HCT116 (cell line): Measurements from ENCODE around the gene POMT1. TPM values are rescaled to one million over a fixed set of nuclear protein-coding genes. Genes with fewer than 3 reads are reported as not detected.

ENCODE experiments used
- ATAC-seq: fragments of 200-7000 bp; cut with Tn5 transposase; 2 replicates; pipeline ENCODE4 v1.9.1; 2020; ENCODE audit warnings: mild to moderate bottlenecking, moderate library complexity
- BruUV-seq: library from RNA; stranded (reverse); fragments of 400-500 nt; replicated peaks from 2 replicates; lab custom pipeline; 2021; lab: Mats Ljungman, UMichigan
- CTCF ChIA-PET: fragments of 300-600 bp; sonication (Branson Sonifier 250); formaldehyde crosslinking; loops from one replicate; lab custom pipeline; 2021; ENCODE audit warnings: antibody characterized with exemption; lab: Charles Lee
- POLR2A ChIA-PET: fragments of 300-600, 350-600 bp; sonication (Branson Sonifier 250); formaldehyde crosslinking; loops from one replicate; lab custom pipeline; 2021; ENCODE audit warnings: antibody characterized with exemption; lab: Charles Lee
- RAD21 ChIA-PET, 2 experiments: fragments of 300-600 bp; sonication (Branson Sonifier 250); formaldehyde crosslinking; loops; one replicate each; lab custom pipeline; 2023; ENCODE audit warnings: low total read pairs in 2 of 2; ENCODE audit not compliant: uncharacterized antibody in 2 of 2, unreplicated experiment in 2 of 2, low non-redundant PET in 1 of 2; lab: Charles Lee
- DNase-seq: peaks from one replicate; pipeline ENCODE4 v3.0.0-alpha.2; 2010; ENCODE audit warnings: low read depth, low spot score
- H2AFZ ChIP-seq: fragments of 200-600 bp; shearing (Covaris generic), sonication (generic); 2 replicates; pipeline ENCODE4 v1.6.1; 2017; ENCODE audit warnings: low read depth, mixed run types, mixed read lengths, antibody characterized with exemption, low read length; ENCODE audit not compliant: poor library complexity, severe bottlenecking
- H3K27ac ChIP-seq: 2 replicates; pipeline ENCODE4 v1.5.1; 2012; ENCODE audit warnings: low read depth, low read length
- H3K27me3 ChIP-seq: fragments of 200-600 bp; sonication (generic); 2 replicates; pipeline ENCODE4 v1.6.1; 2016; ENCODE audit warnings: mixed run types, low read length, mixed read lengths; ENCODE audit not compliant: insufficient read depth
- H3K36me3 ChIP-seq, 2 experiments: fragments of 200-500 bp in 1 of 2; fragments of 200-600 bp in 1 of 2; sonication (Bioruptor generic) in 1 of 2; sonication (generic) in 1 of 2; 2 replicates each; pipeline versions ENCODE4 v1.5.1 to v1.6.1; 2014 to 2016; ENCODE audit warnings: low read length in 2 of 2, inconsistent platforms in 1 of 2, mixed read lengths in 1 of 2, mixed run types in 1 of 2; ENCODE audit not compliant: insufficient read depth in 2 of 2, control insufficient read depth in 1 of 2
- H3K4me1 ChIP-seq, 2 experiments: fragments of 200-600 bp in 1 of 2; sonication (generic) in 1 of 2; 2 replicates each; pipeline versions ENCODE4 v1.5.1 to v1.6.1; 2012 to 2017; ENCODE audit warnings: low read length in 2 of 2, inconsistent platforms in 1 of 2, mild to moderate bottlenecking in 1 of 2, mixed read lengths in 1 of 2, mixed run types in 1 of 2, moderate library complexity in 1 of 2; ENCODE audit not compliant: insufficient read depth in 2 of 2, control insufficient read depth in 1 of 2
- H3K4me2 ChIP-seq: fragments of 200-600 bp; sonication (generic); 2 replicates; pipeline ENCODE4 v1.6.1; 2017; ENCODE audit warnings: mixed run types, low read length, mixed read lengths
- H3K4me3 ChIP-seq, 2 experiments: fragments of 200-600 bp in 1 of 2; sonication (generic) in 1 of 2; replicated peaks in 1 of 2; 2 replicates each; pipeline ENCODE4 v1.5.1; 2011 to 2016; ENCODE audit warnings: low read length in 2 of 2, control low read depth in 1 of 2, low read depth in 1 of 2, mild to moderate bottlenecking in 1 of 2, mixed read lengths in 1 of 2, mixed run types in 1 of 2
- H3K79me2 ChIP-seq: fragments of 200-600 bp; sonication (generic); 2 replicates; pipeline ENCODE4 v1.6.1; 2017; ENCODE audit warnings: mild to moderate bottlenecking, mixed run types, low read length, moderate library complexity, mixed read lengths; ENCODE audit not compliant: insufficient read depth
- H3K9ac ChIP-seq: fragments of 200-600 bp; sonication (generic); 2 replicates; pipeline ENCODE4 v1.6.1; 2016; ENCODE audit warnings: low read length, mixed read lengths
- H3K9me2 ChIP-seq: fragments of 200-600 bp; sonication (generic), shearing (Covaris generic); 2 replicates; pipeline ENCODE4 v1.6.1; 2017; ENCODE audit warnings: mixed run types, mild to moderate bottlenecking, moderate library complexity; ENCODE audit not compliant: insufficient read depth
- H3K9me3 ChIP-seq, 2 experiments: fragments of 200-500 bp in 1 of 2; fragments of 200-600 bp in 1 of 2; sonication (Bioruptor generic) in 1 of 2; sonication (generic) in 1 of 2; 2 replicates each; pipeline ENCODE4 v1.6.1; 2014 to 2017; ENCODE audit warnings: low read length in 2 of 2, mixed read lengths in 2 of 2, inconsistent platforms in 1 of 2, low read depth in 1 of 2, mild to moderate bottlenecking in 1 of 2, mixed run types in 1 of 2, moderate library complexity in 1 of 2; ENCODE audit not compliant: control insufficient read depth in 1 of 2, insufficient read depth in 1 of 2
- H4K20me1 ChIP-seq: fragments of 200-600 bp; sonication (generic), shearing (Covaris generic); 2 replicates; pipeline ENCODE4 v1.6.1; 2017; ENCODE audit warnings: mixed run types, mild to moderate bottlenecking, moderate library complexity; ENCODE audit not compliant: insufficient read depth
- ELF1 ChIP-seq: IDR thresholded peaks from 2 replicates; pipeline ENCODE4 v1.6.1; 2012; ENCODE audit warnings: low read depth, borderline replicate concordance
- POLR2A ChIP-seq: IDR thresholded peaks from 2 replicates; pipeline ENCODE4 v1.7.0; 2011; ENCODE audit warnings: borderline replicate concordance; ENCODE audit not compliant: insufficient read depth, insufficient read length; ENCODE audit errors: extremely low read depth
- POLR2AphosphoS5 ChIP-seq: IDR thresholded peaks from 2 replicates; pipeline ENCODE4 v1.6.1; 2011; ENCODE audit warnings: mild to moderate bottlenecking, low read depth, low read length, moderate library complexity
- SRF ChIP-seq: IDR thresholded peaks from 2 replicates; pipeline ENCODE4 v1.6.1; 2012; ENCODE audit warnings: low read depth
- YY1 ChIP-seq: IDR thresholded peaks from 2 replicates; pipeline ENCODE4 v1.6.1; 2011; ENCODE audit warnings: low read length, low read depth, moderate library complexity, mild to moderate bottlenecking; ENCODE audit not compliant: insufficient replicate concordance; ENCODE audit errors: extremely low read depth
- intact Hi-C: fragments of 100-400 bp; cut with micrococcal nuclease; formaldehyde crosslinking; loops from 2 replicates; pipeline ENCODE4 v1.10.0; 2022
- total RNA-seq: library from RNA; stranded (reverse); gene quantifications from one replicate; pipeline ENCODE4 v1.2.1, GENCODE V29; 2021; ENCODE audit not compliant: unreplicated experiment
- TF ChIP-seq, protein P1 (sequence below): IDR thresholded peaks from 2 replicates; pipeline ENCODE4 v1.6.1; 2011; ENCODE audit warnings: mild to moderate bottlenecking, low read length, moderate library complexity; ENCODE audit not compliant: insufficient replicate concordance; ENCODE audit errors: extremely low read depth
- TF ChIP-seq, protein P2 (sequence below), 3 experiments: fragments of 200-600 bp in 1 of 3; sonication (generic) in 1 of 3; IDR thresholded peaks in 2 of 3; conservative IDR thresholded peaks in 1 of 3; 2 replicates each; pipeline ENCODE4 v1.5.1; 2012 to 2017; ENCODE audit warnings: low read depth in 2 of 3, low read length in 2 of 3, antibody characterized with exemption in 1 of 3, borderline replicate concordance in 1 of 3, control low read depth in 1 of 3, mild to moderate bottlenecking in 1 of 3, mixed read lengths in 1 of 3, mixed run types in 1 of 3, moderate library complexity in 1 of 3; ENCODE audit not compliant: insufficient read depth in 1 of 3
- TF ChIP-seq, protein P3 (sequence below): IDR thresholded peaks from 2 replicates; pipeline ENCODE4 v1.6.1; 2012; ENCODE audit warnings: low read depth

The POMT1 gene
- total RNA-seq, 1 experiment from 2014 or later, result 21.4 TPM

DNA sequence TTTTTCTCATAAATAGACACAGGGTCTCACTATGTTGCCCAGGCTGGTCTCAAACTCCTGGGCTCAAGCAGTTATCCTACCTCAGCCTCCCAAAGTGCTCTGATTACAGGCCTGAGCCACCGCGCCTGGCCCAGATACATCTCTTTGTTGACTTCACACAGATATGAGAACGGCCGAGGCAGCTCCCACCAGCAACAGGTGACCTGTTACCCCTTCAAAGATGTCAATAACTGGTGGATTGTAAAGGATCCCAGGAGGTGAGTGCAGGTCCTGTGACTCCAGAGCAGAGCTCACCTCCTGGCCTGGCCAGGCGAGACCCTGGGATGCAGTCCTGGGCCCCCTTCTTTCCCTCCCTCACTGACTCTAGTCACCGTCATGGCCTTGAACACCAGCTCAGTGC lies 9.2 kb downstream of the POMT1 start:
- ATAC-seq, result no peak
- CTCF ChIA-PET, result no interaction called here
- H3K36me3 ChIP-seq, result peaks cover 18 to 26% of the 10 kb centered on the region in 2 experiments

More for the DNA sequence above, 9.2 kb downstream of the POMT1 start:
- POLR2A ChIA-PET, result no interaction called here
- Histone ChIP-seq H3K9ac (no peak overlapping the region), H3K9me2 (no peaks in the 10 kb centered on the region), H4K20me1 (no peaks in the 10 kb centered on the region), H3K27me3 (no peaks in the 10 kb centered on the region), H3K9me3 (no peaks in the 10 kb centered on the region), H2AFZ (no peak overlapping the region)
- intact Hi-C loops, result no loop called here
- no TSS peak for BruUV-seq
- DNase-seq, result no peak
- TF ChIP-seq YY1 (no peak), SRF (no peak), ELF1 (no peak), POLR2AphosphoS5 (no peak), POLR2A (no peak)
- TF ChIP-seq, protein P1, sequence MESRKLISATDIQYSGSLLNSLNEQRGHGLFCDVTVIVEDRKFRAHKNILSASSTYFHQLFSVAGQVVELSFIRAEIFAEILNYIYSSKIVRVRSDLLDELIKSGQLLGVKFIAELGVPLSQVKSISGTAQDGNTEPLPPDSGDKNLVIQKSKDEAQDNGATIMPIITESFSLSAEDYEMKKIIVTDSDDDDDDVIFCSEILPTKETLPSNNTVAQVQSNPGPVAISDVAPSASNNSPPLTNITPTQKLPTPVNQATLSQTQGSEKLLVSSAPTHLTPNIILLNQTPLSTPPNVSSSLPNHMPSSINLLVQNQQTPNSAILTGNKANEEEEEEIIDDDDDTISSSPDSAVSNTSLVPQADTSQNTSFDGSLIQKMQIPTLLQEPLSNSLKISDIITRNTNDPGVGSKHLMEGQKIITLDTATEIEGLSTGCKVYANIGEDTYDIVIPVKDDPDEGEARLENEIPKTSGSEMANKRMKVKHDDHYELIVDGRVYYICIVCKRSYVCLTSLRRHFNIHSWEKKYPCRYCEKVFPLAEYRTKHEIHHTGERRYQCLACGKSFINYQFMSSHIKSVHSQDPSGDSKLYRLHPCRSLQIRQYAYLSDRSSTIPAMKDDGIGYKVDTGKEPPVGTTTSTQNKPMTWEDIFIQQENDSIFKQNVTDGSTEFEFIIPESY, result no peak
- TF ChIP-seq, protein P2, sequence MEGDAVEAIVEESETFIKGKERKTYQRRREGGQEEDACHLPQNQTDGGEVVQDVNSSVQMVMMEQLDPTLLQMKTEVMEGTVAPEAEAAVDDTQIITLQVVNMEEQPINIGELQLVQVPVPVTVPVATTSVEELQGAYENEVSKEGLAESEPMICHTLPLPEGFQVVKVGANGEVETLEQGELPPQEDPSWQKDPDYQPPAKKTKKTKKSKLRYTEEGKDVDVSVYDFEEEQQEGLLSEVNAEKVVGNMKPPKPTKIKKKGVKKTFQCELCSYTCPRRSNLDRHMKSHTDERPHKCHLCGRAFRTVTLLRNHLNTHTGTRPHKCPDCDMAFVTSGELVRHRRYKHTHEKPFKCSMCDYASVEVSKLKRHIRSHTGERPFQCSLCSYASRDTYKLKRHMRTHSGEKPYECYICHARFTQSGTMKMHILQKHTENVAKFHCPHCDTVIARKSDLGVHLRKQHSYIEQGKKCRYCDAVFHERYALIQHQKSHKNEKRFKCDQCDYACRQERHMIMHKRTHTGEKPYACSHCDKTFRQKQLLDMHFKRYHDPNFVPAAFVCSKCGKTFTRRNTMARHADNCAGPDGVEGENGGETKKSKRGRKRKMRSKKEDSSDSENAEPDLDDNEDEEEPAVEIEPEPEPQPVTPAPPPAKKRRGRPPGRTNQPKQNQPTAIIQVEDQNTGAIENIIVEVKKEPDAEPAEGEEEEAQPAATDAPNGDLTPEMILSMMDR (IDR thresholded peaks at IDR 0.05 in 2 of 3, conservative IDR thresholded peaks at IDR 0.05 in 1 of 3; ENCODE audit: borderline replicate concordance in 1 of 3, insufficient read depth in 1 of 3, low read depth in 2 of 3, low read length in 2 of 3), result no peak
- TF ChIP-seq, protein P3, sequence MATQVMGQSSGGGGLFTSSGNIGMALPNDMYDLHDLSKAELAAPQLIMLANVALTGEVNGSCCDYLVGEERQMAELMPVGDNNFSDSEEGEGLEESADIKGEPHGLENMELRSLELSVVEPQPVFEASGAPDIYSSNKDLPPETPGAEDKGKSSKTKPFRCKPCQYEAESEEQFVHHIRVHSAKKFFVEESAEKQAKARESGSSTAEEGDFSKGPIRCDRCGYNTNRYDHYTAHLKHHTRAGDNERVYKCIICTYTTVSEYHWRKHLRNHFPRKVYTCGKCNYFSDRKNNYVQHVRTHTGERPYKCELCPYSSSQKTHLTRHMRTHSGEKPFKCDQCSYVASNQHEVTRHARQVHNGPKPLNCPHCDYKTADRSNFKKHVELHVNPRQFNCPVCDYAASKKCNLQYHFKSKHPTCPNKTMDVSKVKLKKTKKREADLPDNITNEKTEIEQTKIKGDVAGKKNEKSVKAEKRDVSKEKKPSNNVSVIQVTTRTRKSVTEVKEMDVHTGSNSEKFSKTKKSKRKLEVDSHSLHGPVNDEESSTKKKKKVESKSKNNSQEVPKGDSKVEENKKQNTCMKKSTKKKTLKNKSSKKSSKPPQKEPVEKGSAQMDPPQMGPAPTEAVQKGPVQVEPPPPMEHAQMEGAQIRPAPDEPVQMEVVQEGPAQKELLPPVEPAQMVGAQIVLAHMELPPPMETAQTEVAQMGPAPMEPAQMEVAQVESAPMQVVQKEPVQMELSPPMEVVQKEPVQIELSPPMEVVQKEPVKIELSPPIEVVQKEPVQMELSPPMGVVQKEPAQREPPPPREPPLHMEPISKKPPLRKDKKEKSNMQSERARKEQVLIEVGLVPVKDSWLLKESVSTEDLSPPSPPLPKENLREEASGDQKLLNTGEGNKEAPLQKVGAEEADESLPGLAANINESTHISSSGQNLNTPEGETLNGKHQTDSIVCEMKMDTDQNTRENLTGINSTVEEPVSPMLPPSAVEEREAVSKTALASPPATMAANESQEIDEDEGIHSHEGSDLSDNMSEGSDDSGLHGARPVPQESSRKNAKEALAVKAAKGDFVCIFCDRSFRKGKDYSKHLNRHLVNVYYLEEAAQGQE, result no peak
- TF ChIP-seq, all 23 proteins: peak for 0
- Histone ChIP-seq H3K27ac (no peak overlapping the region), H3K4me2 (no peak overlapping the region), H3K4me3 (no peak overlapping the region), H3K4me1 (no peaks in the 10 kb centered on the region), H3K79me2 (no peaks in the 10 kb centered on the region)
- RAD21 ChIA-PET, result no interaction called here
